ENCODE results near the gene PTPRN2.

The PTPRN2 gene

GRCh38 chr7:158087196-158087595, 500.4 kb downstream of the PTPRN2 start:
- no peak for DNase-seq (ENCODE audit: low read depth)

- DNase-seq (ENCODE audit: low read depth) = no peak
These were observed 501.6 kb downstream of the PTPRN2 start for GRCh38 chr7:158085741-158086695.

- DNase-seq (ENCODE audit: low read depth) = no peak
These were observed 503.1 kb downstream of the PTPRN2 start for GRCh38 chr7:158084555-158084954.

- DNase-seq (ENCODE audit: low read depth) = no peak
These were observed 503.9 kb downstream of the PTPRN2 start for GRCh38 chr7:158083526-158084310.

- no peak for DNase-seq (ENCODE audit: low read depth)
These were observed 504.9 kb downstream of the PTPRN2 start for GRCh38 chr7:158082761-158083160.

- no peak for DNase-seq (ENCODE audit: low read depth)
These were observed 506.7 kb downstream of the PTPRN2 start for GRCh38 chr7:158080899-158081445.

GRCh38 chr7:158077934-158078910, 509.4 kb downstream of the PTPRN2 start:
- DNase-seq (ENCODE audit: low read depth) = no peak

- no peak for DNase-seq (ENCODE audit: low read depth)
These were observed 510.3 kb downstream of the PTPRN2 start for GRCh38 chr7:158077151-158077840.

- no peak for DNase-seq (ENCODE audit: low read depth)
These were observed 511.0 kb downstream of the PTPRN2 start for GRCh38 chr7:158076656-158077055.

GRCh38 chr7:158076215-158076614, 511.4 kb downstream of the PTPRN2 start:
- no peak for DNase-seq (ENCODE audit: low read depth)

- DNase-seq (ENCODE audit: low read depth) = no peak
These were observed 512.0 kb downstream of the PTPRN2 start for GRCh38 chr7:158075633-158076001.

GRCh38 chr7:158074896-158075632, 512.6 kb downstream of the PTPRN2 start:
- DNase-seq (ENCODE audit: low read depth) = no peak

- DNase-seq (ENCODE audit: low read depth) = no peak
These were observed 513.5 kb downstream of the PTPRN2 start for GRCh38 chr7:158073845-158074840.

GRCh38 chr7:158072991-158073730, 514.5 kb downstream of the PTPRN2 start:
- no peak for DNase-seq (ENCODE audit: low read depth)

GRCh38 chr7:158070222-158070920, 517.3 kb downstream of the PTPRN2 start:
- DNase-seq (ENCODE audit: low read depth) = no peak

GRCh38 chr7:158068853-158069252, 518.8 kb downstream of the PTPRN2 start:
- no peak for DNase-seq (ENCODE audit: low read depth)

- no peak for DNase-seq (ENCODE audit: low read depth)
These were observed 519.6 kb downstream of the PTPRN2 start for GRCh38 chr7:158067931-158068482.

Measured in CMK (cell line).